Hepatocyte (in vitro differentiated cells): ENCODE measurements around the gene CACNG4.

ENCODE experiments used
- CTCF ChIP-seq: fragments of 200-600 bp; sonication (generic); IDR thresholded peaks from 2 replicates; pipeline ENCODE4 v1.5.1; 2016; ENCODE audit warnings: antibody characterized with exemption, mild to moderate bottlenecking; ENCODE audit not compliant: poor library complexity
- EZH2 ChIP-seq: fragments of 200-600 bp; sonication (generic); IDR thresholded peaks from 2 replicates; pipeline ENCODE4 v1.6.1; 2016; ENCODE audit warnings: antibody characterized with exemption, mild to moderate bottlenecking, borderline replicate concordance

- TF ChIP-seq CTCF, result no peak
- no peak for TF ChIP-seq EZH2
Observed at GRCh38 chr17:67044016-67044772, 79.7 kb downstream of the CACNG4 start, which contains the start of gene CACNG1.
